GM20431 (cell line): ENCODE measurements around the gene ITGAL.

ENCODE experiments used
- in situ Hi-C: fragments of 300-500 bp; cut with MseI, MboI; formaldehyde crosslinking; loops from one replicate; pipeline ENCODE4 v1.15.0; 2020; ENCODE audit warnings: low sequenced_read_pairs; ENCODE audit not compliant: unreplicated experiment

Gene ITGAL

DNA sequence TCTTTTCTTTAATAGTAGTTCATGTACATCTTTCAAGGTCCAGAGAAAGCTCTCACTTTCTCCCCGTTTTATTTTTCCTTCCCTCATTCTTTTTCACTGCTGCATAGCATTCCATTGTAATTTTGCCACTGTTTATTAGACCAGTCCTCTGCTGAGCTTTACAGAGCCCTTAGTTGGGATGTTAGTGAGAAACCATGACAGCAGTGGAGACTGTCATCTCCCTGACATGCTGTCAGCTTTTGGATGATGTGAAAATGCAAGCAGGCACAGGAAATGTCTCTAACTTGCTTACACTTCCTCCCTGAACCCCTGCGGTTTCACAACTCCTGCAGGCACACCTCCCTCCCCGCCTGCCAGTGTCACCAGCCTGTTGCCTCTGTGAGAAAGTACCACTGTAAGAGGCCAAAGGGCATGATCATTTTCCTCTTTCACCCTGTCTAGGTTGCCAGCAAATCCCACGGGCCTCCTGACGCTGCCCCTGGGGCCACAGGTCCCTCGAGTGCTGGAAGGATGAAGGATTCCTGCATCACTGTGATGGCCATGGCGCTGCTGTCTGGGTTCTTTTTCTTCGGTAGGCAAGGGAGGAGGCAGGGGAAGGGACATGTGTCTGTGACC lies at the start of gene ITGAL:
ITGAL (plus strand) TSS at position 415 of the 615 bp plus-strand sequence; CDS start at position 511, 96 bp downstream.
- in situ Hi-C loops = no loop called here

DNA sequence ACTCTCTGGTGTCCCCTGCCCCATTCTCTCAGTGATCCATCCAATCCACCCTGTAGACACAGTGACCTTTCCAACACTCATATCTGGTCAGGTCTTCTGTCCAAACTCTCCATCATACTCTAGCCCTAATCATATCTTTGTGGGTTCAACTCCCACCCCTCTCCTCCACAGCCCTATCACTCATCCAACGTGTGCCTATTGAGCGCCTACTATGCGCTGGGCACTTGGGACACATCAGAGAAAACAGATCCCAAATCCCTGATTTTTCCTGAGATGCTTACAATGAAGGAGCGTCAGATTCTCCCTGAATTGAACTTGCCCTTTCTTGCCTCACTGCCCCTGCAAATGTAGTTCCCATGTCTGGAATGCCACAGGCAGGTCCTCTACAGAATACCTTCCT lies 44.5 kb upstream of the ITGAL start:
- in situ Hi-C loops = loop anchor here (25.0 kb wide), 1 partner anchor 184 kb away; the partner anchor contains the start of gene ZNF689

DNA sequence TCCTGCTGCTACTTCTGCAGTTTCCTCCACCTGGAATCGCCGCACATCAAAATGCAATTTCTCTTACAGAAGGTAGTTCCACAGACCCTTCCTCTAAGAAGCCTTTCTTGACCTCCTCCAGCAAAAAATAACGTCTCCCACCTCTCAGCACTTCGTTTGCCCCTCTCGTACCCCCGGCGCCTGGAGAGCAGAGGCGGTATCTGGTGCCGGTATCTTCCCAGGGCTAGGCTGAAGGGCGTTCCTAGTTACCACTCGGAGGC lies 43.2 kb upstream of the ITGAL start:
- in situ Hi-C loops = loop anchor here (25.0 kb wide), 1 partner anchor 183 kb away; the partner anchor contains the start of gene ZNF689

DNA sequence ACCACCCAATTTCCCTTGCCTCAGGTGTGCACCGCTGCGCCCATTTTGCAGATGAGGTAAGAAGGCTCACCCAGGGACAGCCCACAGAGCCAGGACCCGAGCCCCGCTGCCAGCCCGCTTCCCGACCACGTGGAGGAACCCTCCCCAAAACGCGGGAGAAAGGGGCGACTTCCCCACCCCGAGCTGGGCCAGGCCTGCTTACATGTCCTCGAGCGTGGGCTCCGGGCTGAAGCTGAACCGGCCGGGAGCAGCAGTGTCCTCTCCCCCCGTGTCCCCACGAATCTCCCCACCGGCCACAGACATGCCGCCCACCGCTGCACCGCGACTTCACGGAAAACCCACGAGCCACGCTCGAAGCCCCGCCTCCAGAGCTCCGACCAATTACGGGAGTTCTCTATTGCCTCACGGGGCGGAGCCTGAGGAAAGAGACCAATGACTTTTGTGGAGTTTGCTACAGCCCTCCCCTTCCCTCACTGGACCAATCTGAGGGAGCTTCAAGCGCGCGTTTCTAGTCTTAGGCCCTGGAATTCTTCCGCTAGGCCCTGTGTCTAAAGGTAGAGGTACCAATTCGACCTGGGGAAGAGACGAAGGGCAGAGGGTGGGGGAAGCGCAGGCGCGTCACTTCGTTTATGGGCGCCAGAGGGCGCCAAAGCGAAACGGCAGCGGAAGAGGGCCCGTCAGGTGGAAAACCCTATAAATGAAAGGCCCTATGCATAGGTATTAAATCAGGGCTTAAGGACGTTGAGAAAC lies 42.7 kb upstream of the ITGAL start, which contains the start of gene DCTPP1:
DCTPP1 (minus strand) TSS at position 353 of the 750 bp plus-strand sequence; CDS start at position 303, 50 bp downstream.
- in situ Hi-C loops = loop anchor here (25.0 kb wide), 1 partner anchor 182 kb away; the partner anchor contains the start of gene ZNF689

DNA sequence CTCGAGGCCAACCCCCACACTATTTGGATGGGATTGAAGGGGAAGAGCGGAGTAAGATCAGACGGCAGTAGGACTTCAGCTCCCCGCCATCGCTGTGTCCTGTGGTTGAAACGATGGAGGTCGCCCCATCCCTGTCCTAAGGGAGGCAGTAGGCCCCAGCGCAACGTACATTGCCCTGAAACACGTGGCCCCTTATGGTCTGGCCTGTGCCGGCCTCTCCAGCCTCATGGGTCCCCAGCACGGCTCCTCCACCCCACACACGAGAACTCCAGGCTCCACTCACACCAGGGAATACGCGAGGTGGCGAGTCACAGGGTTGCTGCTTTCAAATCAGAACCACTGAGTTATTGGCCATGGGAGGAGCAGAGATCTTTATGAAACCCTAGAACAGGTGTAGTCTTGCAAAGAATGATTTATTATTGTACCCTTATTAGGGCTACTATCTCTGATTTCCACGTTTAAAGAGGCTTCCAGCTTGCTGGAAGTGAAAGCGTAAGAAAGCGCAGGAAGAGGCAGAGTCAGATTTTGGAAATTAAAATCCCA lies 42.0 kb upstream of the ITGAL start:
- in situ Hi-C loops = loop anchor here (25.0 kb wide), 1 partner anchor 182 kb away; the partner anchor contains the start of gene ZNF689

DNA sequence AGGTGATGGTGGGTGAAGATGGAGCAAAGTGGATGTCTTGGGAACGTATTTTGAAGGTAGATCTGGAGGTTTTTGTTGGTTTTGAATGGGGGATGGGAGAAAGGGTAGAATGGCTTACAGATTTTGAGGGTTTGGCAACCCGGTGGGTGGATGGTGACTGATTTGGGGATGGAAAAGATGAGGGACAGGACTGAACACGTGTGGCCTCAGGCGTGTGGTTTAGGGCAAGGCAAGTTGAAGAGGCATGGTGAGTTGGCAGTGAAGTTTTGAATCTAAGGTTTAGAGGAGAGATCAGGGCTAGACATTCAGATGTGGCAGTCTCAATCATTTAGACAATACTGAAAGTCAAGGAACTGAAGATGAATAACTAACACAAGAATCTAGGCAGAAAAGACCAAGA lies 37.7 kb upstream of the ITGAL start:
- in situ Hi-C loops = loop anchor here (25.0 kb wide), 1 partner anchor 177 kb away; the partner anchor contains the start of gene ZNF689

DNA sequence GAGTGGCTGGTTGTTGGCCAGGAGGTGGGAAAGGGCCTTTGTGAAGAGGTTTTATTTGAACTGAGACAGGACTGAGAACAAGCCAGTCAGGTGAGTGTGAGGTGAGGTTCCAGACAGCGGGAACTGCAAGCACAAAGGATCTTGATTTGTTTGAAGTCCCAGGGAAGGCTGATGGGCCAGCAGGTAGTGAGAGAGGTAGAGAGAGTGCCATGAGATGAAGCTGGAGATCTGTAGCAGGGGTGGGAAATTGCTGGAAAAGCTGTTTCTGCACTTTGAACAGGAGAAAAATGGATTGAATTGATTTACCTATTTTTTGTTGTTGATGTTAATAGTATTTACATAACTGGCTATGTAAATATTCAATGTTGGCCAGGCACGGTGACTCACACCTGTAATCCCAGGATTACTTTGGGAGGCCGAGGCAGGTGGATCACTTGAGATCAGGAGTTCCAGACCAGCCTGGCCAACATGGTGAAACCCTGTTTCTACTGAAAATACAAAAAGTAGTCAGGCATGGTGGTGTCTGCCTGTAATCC lies 35.0 kb upstream of the ITGAL start:
- in situ Hi-C loops = loop anchor here (25.0 kb wide), 1 partner anchor 175 kb away; the partner anchor contains the start of gene ZNF689

DNA sequence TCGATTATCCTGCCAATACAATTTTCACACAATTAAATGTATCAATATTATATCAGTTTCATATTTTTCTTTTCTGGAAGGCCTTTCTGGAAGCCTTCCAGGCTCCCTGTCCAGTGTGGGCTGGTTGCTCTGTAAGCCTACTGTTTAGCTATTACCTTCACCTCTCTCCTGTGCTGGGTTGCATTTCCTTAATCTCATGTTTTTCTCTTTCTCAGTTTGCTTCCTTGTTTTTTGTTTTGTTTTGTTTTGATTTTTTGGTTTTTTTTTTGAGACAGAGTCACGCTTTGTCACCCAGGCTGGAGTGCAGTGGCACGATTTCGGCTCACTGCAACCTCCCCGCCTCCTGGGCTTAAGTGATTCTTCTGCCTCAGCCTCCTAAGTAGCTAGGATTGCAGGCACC lies 33.7 kb upstream of the ITGAL start:
- in situ Hi-C loops = loop anchor here (25.0 kb wide), 1 partner anchor 173 kb away; the partner anchor contains the start of gene ZNF689

DNA sequence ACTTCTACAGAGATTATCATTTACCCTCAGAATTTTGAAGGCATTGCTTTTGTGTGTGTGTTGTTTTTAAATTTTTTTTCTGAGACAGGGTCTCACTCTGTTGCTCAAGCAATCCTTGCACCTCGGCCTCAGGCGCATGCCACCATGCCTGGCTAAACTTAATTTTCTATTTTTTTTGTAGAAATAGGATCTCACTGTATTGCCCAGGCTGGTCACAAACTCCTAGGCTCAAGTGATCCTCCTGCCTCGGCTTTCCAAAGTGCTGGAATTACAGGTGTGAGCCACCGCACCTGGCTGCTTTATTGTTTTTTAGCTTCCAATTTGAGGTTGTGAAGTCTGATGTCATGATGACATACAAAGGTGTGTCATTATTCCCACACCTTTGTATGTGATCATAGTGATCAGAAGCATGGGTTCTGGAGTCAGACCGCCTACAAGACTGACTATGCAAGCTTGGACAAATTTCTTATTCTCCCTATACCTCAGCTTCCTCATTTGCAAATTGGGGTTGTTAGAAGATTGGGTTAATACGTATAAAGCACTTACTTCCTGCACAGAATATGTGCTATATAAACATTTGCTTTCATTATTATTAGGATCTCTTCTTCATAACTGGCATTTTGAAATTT lies 32.7 kb upstream of the ITGAL start:
- in situ Hi-C loops = loop anchor here (25.0 kb wide), 1 partner anchor 172 kb away; the partner anchor contains the start of gene ZNF689

DNA sequence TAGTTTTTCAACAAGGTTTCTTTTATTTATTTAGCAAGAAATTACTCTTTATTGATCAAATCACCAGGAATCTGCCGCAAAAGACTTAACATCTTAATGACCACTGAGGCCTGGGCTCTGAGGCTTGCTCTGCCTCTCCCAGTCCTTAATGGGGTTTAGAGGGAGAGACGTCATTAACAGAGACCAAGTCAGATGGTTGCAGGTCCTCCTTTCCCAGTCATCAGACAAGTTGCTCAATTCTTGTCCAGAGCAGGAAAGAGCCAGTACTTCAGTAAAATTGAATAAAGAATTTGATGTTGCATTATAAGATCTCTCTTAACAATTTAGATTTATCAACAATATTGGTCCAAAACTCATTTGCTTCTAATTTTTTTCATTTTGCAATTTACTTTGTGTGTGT lies 28.9 kb upstream of the ITGAL start:
- in situ Hi-C loops = loop anchor here (25.0 kb wide), 1 partner anchor 169 kb away; the partner anchor contains the start of gene ZNF689

DNA sequence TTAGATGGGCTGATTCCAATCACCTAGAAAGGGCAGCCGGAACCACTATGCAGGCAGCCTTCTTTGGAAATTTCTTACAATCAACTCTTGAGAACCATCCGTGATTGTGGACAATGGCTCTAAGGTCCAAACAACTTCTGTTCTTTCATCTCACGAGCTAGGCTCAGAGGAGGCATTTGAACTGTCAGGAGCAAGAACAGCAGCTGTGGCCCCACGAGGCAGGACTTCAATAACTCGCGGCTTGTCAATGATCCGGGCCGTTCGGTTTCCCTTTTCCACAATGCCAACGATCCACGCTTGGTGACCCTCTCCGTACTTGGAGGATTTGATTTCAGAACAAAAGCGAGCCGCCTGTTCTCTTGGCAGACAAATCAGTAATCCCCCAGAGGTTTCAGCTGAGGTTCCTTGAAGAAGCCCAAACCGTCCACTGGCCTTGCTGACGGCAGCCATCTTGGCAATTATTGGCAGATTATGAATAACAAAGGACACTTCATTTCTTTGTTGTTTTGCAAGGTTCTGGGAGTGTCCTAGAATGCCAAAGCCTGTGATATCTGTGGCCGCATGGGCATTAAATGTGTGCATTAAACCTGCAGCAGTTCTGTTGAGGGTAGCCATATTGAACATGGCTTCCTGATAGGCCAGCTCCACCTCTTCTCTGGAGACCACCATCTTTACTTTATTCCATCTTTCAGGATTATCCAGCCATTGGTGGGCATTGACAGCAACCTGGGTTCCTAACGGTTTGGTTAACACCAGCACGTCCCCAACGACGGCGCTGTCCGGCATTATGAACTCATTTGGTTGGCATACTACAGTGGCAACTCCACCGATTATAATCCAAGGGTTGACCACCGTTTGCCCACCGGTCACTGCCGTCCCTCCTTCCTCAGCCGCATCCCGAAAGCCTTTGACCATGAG lies 28.1 kb upstream of the ITGAL start:
- in situ Hi-C loops = loop anchor here (25.0 kb wide), 1 partner anchor 168 kb away; the partner anchor contains the start of gene ZNF689

DNA sequence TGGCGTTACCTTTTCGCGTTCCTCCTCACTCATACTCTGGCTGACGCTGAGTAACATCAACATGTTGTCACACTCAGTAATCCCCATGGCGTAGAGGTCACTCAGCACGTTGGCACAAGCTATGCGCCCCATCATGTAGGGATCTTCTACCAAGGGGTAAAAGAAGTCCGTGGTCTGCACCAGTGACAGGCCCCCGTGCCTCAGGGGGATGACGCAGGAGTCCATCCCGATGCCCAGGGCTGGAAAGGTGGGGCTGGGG lies 27.5 kb upstream of the ITGAL start:
- in situ Hi-C loops = loop anchor here (25.0 kb wide), 1 partner anchor 167 kb away; the partner anchor contains the start of gene ZNF689

DNA sequence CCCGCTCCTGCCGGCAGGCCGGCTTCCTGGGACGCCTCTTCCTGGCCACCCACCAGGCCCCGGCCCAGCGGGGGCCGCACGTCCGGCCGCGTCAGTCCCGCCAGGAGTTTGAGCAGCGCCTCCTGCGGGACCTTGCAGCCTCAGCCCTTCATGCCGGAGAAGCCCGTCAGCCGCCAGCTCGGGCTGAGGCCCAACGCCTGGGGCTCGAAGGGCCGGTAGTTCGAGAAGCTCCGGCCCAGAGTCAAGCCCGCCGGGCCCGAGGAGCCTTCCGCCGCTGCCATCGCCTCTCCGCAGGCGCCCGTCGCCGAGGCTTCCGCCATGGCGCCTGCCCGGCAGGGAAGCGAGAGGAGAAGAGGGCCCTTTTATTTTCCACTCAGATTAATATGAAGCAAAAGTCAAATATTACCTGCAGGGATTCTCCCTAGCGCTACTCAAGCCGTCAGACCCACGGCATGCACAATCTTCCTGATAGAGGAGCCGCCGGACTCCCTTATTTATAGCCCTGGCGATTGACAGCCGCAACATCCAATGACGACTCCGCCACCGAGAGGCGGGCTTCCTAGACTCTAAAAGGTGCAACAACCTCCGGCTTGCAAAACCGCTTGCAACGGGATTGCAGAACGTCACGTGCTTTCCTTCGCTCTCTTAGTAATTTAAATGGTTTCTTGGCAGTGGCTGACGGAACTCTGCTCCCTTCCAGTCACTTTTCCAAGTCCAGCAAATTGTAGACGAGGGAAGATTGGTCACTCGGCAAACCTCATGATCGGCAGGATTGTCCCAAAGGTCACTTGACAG lies 26.9 kb upstream of the ITGAL start, which contains the start of gene SEPHS2:
SEPHS2 (minus strand) TSS at position 467 of the 795 bp plus-strand sequence; CDS start at position 320, 147 bp downstream.
- in situ Hi-C loops = loop anchor here (25.0 kb wide), 1 partner anchor 167 kb away; the partner anchor contains the start of gene ZNF689

DNA sequence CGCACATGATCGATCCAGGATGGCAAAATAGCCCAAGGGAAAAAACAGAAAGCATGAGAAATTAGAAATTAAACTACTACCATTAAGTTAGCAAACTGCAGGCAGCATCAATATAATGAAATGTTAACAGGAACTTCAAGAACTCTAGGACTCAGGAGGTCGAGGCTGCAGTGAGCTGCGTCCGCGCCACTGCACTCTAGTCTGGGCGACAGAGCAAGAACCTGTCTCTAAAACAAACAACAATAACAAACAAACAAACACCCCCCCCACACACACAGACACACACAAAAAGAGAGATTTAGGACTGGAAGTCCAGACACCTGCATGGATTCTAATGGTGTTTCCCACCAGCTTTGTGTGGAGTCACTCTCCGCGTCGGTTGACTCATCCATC lies 26.3 kb upstream of the ITGAL start:
- in situ Hi-C loops = loop anchor here (25.0 kb wide), 1 partner anchor 166 kb away; the partner anchor contains the start of gene ZNF689

DNA sequence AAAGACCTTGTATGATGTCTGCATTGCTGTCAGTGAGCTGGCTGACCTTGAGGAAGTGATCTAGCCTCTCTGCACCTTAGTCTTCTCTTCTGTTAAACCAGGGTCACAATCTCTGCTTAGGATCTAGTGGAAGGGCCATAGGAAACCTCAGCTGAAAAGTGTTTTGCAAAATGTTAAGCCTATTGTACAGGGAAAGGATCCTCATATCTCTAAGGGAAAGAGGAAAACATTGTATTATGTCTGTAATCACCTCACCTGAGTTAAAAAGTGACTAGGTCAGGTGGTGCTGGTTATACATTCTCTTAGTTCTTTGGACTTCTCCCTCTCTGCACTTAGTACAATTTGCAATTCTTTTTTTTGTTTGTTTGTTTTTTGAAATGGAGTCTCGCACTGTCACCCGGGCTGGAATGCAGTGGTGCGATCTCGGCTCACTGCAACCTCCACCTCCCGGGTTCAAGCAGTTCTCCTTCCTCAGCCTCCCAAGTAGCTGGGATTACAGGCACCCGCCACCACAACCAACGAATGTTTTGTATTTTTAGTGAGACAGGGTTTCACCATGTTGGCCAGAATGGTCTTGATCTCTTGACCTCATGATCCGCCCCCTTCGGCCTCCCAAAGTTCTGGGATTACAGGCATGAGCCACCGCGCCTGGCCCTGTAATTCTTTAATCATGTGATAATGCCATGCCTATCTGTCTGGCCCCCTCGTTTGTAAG lies 24.9 kb upstream of the ITGAL start:
- in situ Hi-C loops = loop anchor here (25.0 kb wide), 1 partner anchor 165 kb away; the partner anchor contains the start of gene ZNF689

DNA sequence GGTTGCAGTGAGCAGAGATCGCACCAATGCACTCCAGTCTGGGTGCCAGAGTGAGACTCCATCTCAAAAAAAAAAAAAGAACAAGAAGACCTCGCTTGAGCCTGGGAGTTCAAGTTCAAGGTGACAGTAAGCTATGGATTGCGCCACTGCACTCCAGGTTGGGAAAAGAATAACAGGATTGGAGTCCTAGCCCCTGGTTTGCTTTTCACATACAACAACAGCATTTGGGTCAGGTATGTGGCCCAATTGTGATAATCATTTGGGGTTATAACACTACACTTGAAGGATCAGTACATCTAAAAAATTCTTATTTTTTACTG lies 23.5 kb upstream of the ITGAL start:
- in situ Hi-C loops = loop anchor here (25.0 kb wide), 1 partner anchor 163 kb away; the partner anchor contains the start of gene ZNF689
